H1 (cell line): ENCODE results near the gene H2BK1. TPM values are rescaled to one million over a fixed set of nuclear protein-coding genes. Genes with fewer than 3 reads are reported as not detected.

Source experiments
- CEBPB ChIP-seq: IDR thresholded peaks from 2 replicates; pipeline ENCODE4 v1.6.1; 2012; ENCODE audit warnings: low read depth, low read length
- CHD2 ChIP-seq: IDR thresholded peaks from 2 replicates; pipeline ENCODE4 v1.6.1; 2012; ENCODE audit warnings: low read length, improper control_type of control experiment
- CHD7 ChIP-seq: fragments of 300-600 bp; sonication (generic); IDR thresholded peaks from 2 replicates; pipeline ENCODE4 v1.7.1; 2012; ENCODE audit warnings: low read length, moderate library complexity, mild to moderate bottlenecking, inconsistent platforms; ENCODE audit not compliant: insufficient replicate concordance
- EP300 ChIP-seq, 2 experiments: IDR thresholded peaks; 1 replicate in 1 of 2; 2 replicates in 1 of 2; pipeline ENCODE4 v1.6.1; 2011 to 2012; ENCODE audit warnings: low read depth in 2 of 2, low read length in 2 of 2, mild to moderate bottlenecking in 2 of 2, borderline replicate concordance in 1 of 2, inconsistent platforms in 1 of 2, moderate library complexity in 1 of 2
- JUND ChIP-seq: IDR thresholded peaks from 2 replicates; pipeline ENCODE4 v1.6.1; 2011; ENCODE audit warnings: mild to moderate bottlenecking, improper control_type of control experiment, low read length
- MAFK ChIP-seq: IDR thresholded peaks from 2 replicates; pipeline ENCODE4 v1.6.1; 2012; ENCODE audit warnings: low read depth, mild to moderate bottlenecking, improper control_type of control experiment, low read length
- POLR2A ChIP-seq, 2 experiments: IDR thresholded peaks; 1 replicate in 1 of 2; 2 replicates in 1 of 2; pipeline ENCODE4 v1.6.1; 2011; ENCODE audit warnings: low read depth in 2 of 2, low read length in 2 of 2, mild to moderate bottlenecking in 2 of 2; ENCODE audit errors: control extremely low read depth in 1 of 2
- SIN3A ChIP-seq, 2 experiments: IDR thresholded peaks in 1 of 2; conservative IDR thresholded peaks in 1 of 2; 2 replicates each; pipeline ENCODE4 v1.6.1; 2011 to 2012; ENCODE audit warnings: low read length in 2 of 2, improper control_type of control experiment in 1 of 2, low read depth in 1 of 2, mild to moderate bottlenecking in 1 of 2
- SP4 ChIP-seq: IDR thresholded peaks from 2 replicates; pipeline ENCODE4 v1.6.1; 2012; ENCODE audit warnings: low read length, inconsistent platforms
- TAF1 ChIP-seq: IDR thresholded peaks from 2 replicates; pipeline ENCODE4 v1.6.1; 2011; ENCODE audit warnings: mild to moderate bottlenecking, low read depth, low read length
- polyA plus RNA-seq, 7 experiments: library from polyadenylated mRNA; depleted of rRNA in 3 of 7; stranded (reverse) in 5 of 7; unstranded in 2 of 7; fragments of >200 nt in 5 of 7; fragments of 200-250 nt in 2 of 7; gene quantifications; 1 replicate in 5 of 7; 2 replicates in 1 of 7; 4 replicates in 1 of 7; pipeline versions ENCODE4 v1.2.1 to v1.2.3, GENCODE V29; 2011 to 2013; ENCODE audit warnings: missing spikeins in 2 of 7, mixed read lengths in 2 of 7
- total RNA-seq: library from RNA; stranded (reverse); fragmentation: NEBNext Ultra II Directional; extraction: Animal tissue kit (Norgen Biotek cat#: 25700); gene quantifications from 2 replicates; pipeline ENCODE4 v1.2.1, GENCODE V29; 2021

H2BK1 gene
- total and polyA plus RNA-seq, 2 of the 8 experiments (the other 6 are each of a cell fraction or from before 2014, with no cell fraction given): not detected

GRCh38 chr7:151251689-151252560, 41.6 kb upstream of the H2BK1 start (continued):
- TF ChIP-seq SP4 (no peak), EP300 (IDR thresholded peaks at IDR 0.05; ENCODE audit: borderline replicate concordance in 1 of 2, low read depth in 2 of 2, low read length in 2 of 2) (no peak), POLR2A (IDR thresholded peaks at IDR 0.05; ENCODE audit: control extremely low read depth in 1 of 2, low read depth in 2 of 2, low read length in 2 of 2) (peak in 1 of 2 experiments; percentile 27; a peak in 1 of 3 replicates), CHD7 (no peak), JUND (no peak), SIN3A (conservative IDR thresholded peaks at IDR 0.05 in 1 of 2, IDR thresholded peaks at IDR 0.05 in 1 of 2; ENCODE audit: low read depth in 1 of 2, low read length in 2 of 2) (peak in 1 of 2 experiments; percentile 46; a peak in 2 of 4 replicates), TAF1 (peak; percentile 26; the same call in 1 of the 2 replicates), MAFK (no peak), CHD2 (no peak), CEBPB (no peak)
